Suprapubic skin (tissue), 4 donors: ENCODE results near the gene AMPH.
"Not testable (repeated sequence)": the region's sequence is repeated elsewhere in the genome, so short reads cannot be mapped to it uniquely, and the experiment has no call there.

Experiments
- CTCF ChIP-seq, 2 donors: fragments of 200-600 bp in 1 of 2; fragments of 450-650 bp in 1 of 2; sonication (generic) in 1 of 2; IDR thresholded peaks; one replicate each; pipeline ENCODE4 v1.5.1; 2016 to 2019; ENCODE audit warnings: antibody characterized with exemption in 2 of 2, mild to moderate bottlenecking in 1 of 2, moderate library complexity in 1 of 2
- EP300 ChIP-seq: sonication (generic); formaldehyde crosslinking; IDR thresholded peaks from one replicate; pipeline ENCODE4 v1.6.1; 2017; ENCODE audit warnings: antibody characterized with exemption
- POLR2A ChIP-seq, 2 donors: fragments of 450-650 bp; IDR thresholded peaks; one replicate each; pipeline ENCODE4 v1.6.1; 2017; ENCODE audit warnings: antibody characterized with exemption in 2 of 2, mild to moderate bottlenecking in 2 of 2, moderate library complexity in 2 of 2
- POLR2AphosphoS5 ChIP-seq, 3 donors: sonication (generic); formaldehyde crosslinking; IDR thresholded peaks; one replicate each; pipeline ENCODE4 v1.6.1; 2017; ENCODE audit warnings: antibody characterized with exemption in 3 of 3

DNA sequence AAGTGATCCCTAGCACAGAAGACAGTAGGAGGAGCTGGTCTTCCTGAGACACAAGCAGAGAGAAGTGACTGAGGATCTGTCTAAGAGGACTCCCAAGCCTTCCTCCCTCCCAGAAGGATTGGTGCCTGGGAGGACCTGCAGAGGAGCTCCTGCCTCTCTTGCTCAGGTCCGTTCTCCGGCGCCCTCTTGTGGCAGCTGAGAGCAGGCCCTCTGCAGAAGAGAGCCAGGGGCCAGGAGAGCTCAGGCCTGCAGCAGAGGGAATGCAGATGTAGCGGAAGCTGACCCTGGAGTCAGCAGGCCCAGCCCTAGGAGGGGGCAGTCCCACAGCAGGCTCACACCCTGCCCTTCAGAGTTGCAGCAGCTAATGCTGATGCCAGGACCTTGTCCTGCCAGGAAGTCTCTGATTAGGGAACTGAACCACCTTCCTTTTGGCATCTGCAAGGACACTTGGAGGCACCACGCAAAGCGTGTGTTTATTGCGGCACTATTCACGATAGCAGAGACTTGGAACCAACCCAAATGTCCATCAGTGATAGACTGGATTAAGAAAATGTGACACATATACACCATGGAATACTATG lies 276.8 kb downstream of the AMPH start:
- not testable (repeated sequence) for TF ChIP-seq POLR2A (IDR thresholded peaks at IDR 0.05); POLR2AphosphoS5 (IDR thresholded peaks at IDR 0.05); EP300
- peak in 1 of 2 donors; percentile 59 for TF ChIP-seq CTCF (IDR thresholded peaks at IDR 0.05)
